H9 (cell line): Measurements from ENCODE around the gene SORCS2. TPM values are rescaled to one million over a fixed set of nuclear protein-coding genes. Genes with fewer than 3 reads are reported as not detected.

ENCODE experiments used
- DNase-seq: peaks from one replicate; pipeline ENCODE4 v3.0.0-alpha.2; 2017
- H2AFZ ChIP-seq: one replicate; pipeline ENCODE4 v1.6.1; 2013; ENCODE audit warnings: mild to moderate bottlenecking, low read length, control low read depth, moderate library complexity
- H2AK5ac ChIP-seq: 2 replicates; pipeline ENCODE4 v1.6.1; 2013; ENCODE audit warnings: low read length, control low read depth, mixed read lengths; ENCODE audit not compliant: insufficient read length
- H2BK120ac ChIP-seq: one replicate; pipeline ENCODE4 v1.6.1; 2013; ENCODE audit warnings: low read depth, mild to moderate bottlenecking, low read length, control low read depth, inconsistent platforms; ENCODE audit not compliant: poor library complexity, severe bottlenecking
- H2BK12ac ChIP-seq: 2 replicates; pipeline ENCODE4 v1.6.1; 2013; ENCODE audit warnings: low read length, control low read depth, mixed read lengths, low read depth; ENCODE audit not compliant: insufficient read length
- H2BK15ac ChIP-seq: 2 replicates; pipeline ENCODE4 v1.6.1; 2013; ENCODE audit warnings: low read depth, low read length, control low read depth
- H2BK20ac ChIP-seq: one replicate; pipeline ENCODE4 v1.6.1; 2013; ENCODE audit warnings: low read depth, mild to moderate bottlenecking, low read length, control low read depth, inconsistent platforms; ENCODE audit not compliant: poor library complexity, severe bottlenecking
- H2BK5ac ChIP-seq: 2 replicates; pipeline ENCODE4 v1.6.1; 2013; ENCODE audit warnings: low read length, control low read depth, mixed read lengths; ENCODE audit not compliant: insufficient read length
- H3K14ac ChIP-seq: 2 replicates; pipeline ENCODE4 v1.6.1; 2013; ENCODE audit warnings: low read length, control low read depth; ENCODE audit not compliant: insufficient read depth
- H3K18ac ChIP-seq: 2 replicates; pipeline ENCODE4 v1.6.1; 2013; ENCODE audit warnings: low read depth, mild to moderate bottlenecking, mixed read lengths, low read length, control low read depth; ENCODE audit not compliant: insufficient read length
- H3K23ac ChIP-seq: 2 replicates; pipeline ENCODE4 v1.6.1; 2013; ENCODE audit warnings: low read length, control low read depth, mixed read lengths, low read depth; ENCODE audit not compliant: insufficient read length
- H3K23me2 ChIP-seq: 2 replicates; pipeline ENCODE4 v1.6.1; 2013; ENCODE audit warnings: low read depth, mild to moderate bottlenecking, mixed read lengths, low read length, control low read depth; ENCODE audit not compliant: insufficient read length, poor library complexity, severe bottlenecking
- H3K27ac ChIP-seq: 2 replicates; pipeline ENCODE4 v1.5.1; 2013; ENCODE audit warnings: low read length, control low read depth, mixed read lengths, low read depth; ENCODE audit not compliant: insufficient read length
- H3K27me3 ChIP-seq: 2 replicates; pipeline ENCODE4 v1.6.1; 2013; ENCODE audit warnings: low read length, control low read depth, inconsistent platforms; ENCODE audit not compliant: insufficient read depth
- H3K4ac ChIP-seq: 2 replicates; pipeline ENCODE4 v1.6.1; 2013; ENCODE audit warnings: low read depth, mild to moderate bottlenecking, control low read depth, inconsistent platforms, low read length, moderate library complexity
- H3K4me1 ChIP-seq: 2 replicates; pipeline ENCODE4 v1.6.1; 2013; ENCODE audit warnings: low read length, control low read depth, inconsistent platforms; ENCODE audit not compliant: insufficient read depth
- H3K4me2 ChIP-seq: 2 replicates; pipeline ENCODE4 v1.6.1; 2013; ENCODE audit warnings: low read length, control low read depth, mixed read lengths; ENCODE audit not compliant: insufficient read length, insufficient read depth
- H3K56ac ChIP-seq: 2 replicates; pipeline ENCODE4 v1.6.1; 2013; ENCODE audit warnings: low read depth, mild to moderate bottlenecking, mixed read lengths, low read length, control low read depth; ENCODE audit not compliant: insufficient read length
- H3K79me1 ChIP-seq: 2 replicates; pipeline ENCODE4 v1.6.1; 2013; ENCODE audit warnings: low read depth, mild to moderate bottlenecking, moderate library complexity, low read length, control low read depth, inconsistent platforms; ENCODE audit not compliant: insufficient read depth, poor library complexity, severe bottlenecking
- H3K79me2 ChIP-seq: 2 replicates; pipeline ENCODE4 v1.6.1; 2013; ENCODE audit warnings: low read length, control low read depth, inconsistent platforms; ENCODE audit not compliant: insufficient read depth
- H3K9ac ChIP-seq: 2 replicates; pipeline ENCODE4 v1.6.1; 2013; ENCODE audit warnings: low read length, control low read depth, mixed read lengths; ENCODE audit not compliant: insufficient read length; ENCODE audit errors: extremely low read depth
- H3K9me3 ChIP-seq: one replicate; pipeline ENCODE4 v1.6.1; 2013; ENCODE audit warnings: low read depth, low read length, inconsistent platforms; ENCODE audit not compliant: control insufficient read depth
- H3T11ph ChIP-seq: one replicate; pipeline ENCODE4 v1.6.1; 2013; ENCODE audit warnings: mild to moderate bottlenecking, low read length, control low read depth, inconsistent platforms
- H4K20me1 ChIP-seq: one replicate; pipeline ENCODE4 v1.6.1; 2013; ENCODE audit not compliant: control insufficient read depth, insufficient read length, insufficient read depth
- H4K5ac ChIP-seq: 2 replicates; pipeline ENCODE4 v1.6.1; 2013; ENCODE audit warnings: low read depth, mild to moderate bottlenecking, mixed read lengths, low read length, control low read depth; ENCODE audit not compliant: insufficient read length
- H4K8ac ChIP-seq: replicated peaks from 2 replicates; pipeline ENCODE4 v1.6.1; 2013; ENCODE audit warnings: low read length, control low read depth, mixed read lengths, low read depth; ENCODE audit not compliant: insufficient read length
- H4K91ac ChIP-seq: 2 replicates; pipeline ENCODE4 v1.6.1; 2013; ENCODE audit warnings: low read depth, mild to moderate bottlenecking, moderate library complexity, mixed read lengths, low read length, control low read depth; ENCODE audit not compliant: insufficient read length
- H3K27ac Mint-ChIP-seq, 3 experiments: 2 replicates in 2 of 3; 3 replicates in 1 of 3; pipeline ENCODE4 v1.8.0; 2020 to 2021; ENCODE audit warnings: mixed read lengths in 3 of 3, mild to moderate bottlenecking in 1 of 3, moderate library complexity in 1 of 3
- H3K27me3 Mint-ChIP-seq: 2 replicates; pipeline ENCODE4 v1.8.0; 2021; ENCODE audit warnings: low read depth, mild to moderate bottlenecking, moderate library complexity, mixed read lengths
- H3K36me3 Mint-ChIP-seq, 3 experiments: 2 replicates in 2 of 3; 3 replicates in 1 of 3; pipeline ENCODE4 v1.8.0; 2020 to 2021; ENCODE audit warnings: low read depth in 3 of 3, mixed read lengths in 3 of 3; ENCODE audit not compliant: insufficient read depth in 1 of 3
- H3K4me1 Mint-ChIP-seq, 2 experiments: 2 replicates each; pipeline ENCODE4 v1.8.0; 2020; ENCODE audit warnings: mixed read lengths in 2 of 2
- H3K4me3 Mint-ChIP-seq, 2 experiments: 2 replicates in 1 of 2; 3 replicates in 1 of 2; pipeline ENCODE4 v1.8.0; 2020 to 2021; ENCODE audit warnings: mild to moderate bottlenecking in 2 of 2, mixed read lengths in 2 of 2, moderate library complexity in 1 of 2
- H3K9me3 Mint-ChIP-seq, 2 experiments: 2 replicates in 1 of 2; 3 replicates in 1 of 2; pipeline ENCODE4 v1.8.0; 2020; ENCODE audit warnings: mild to moderate bottlenecking in 2 of 2, mixed read lengths in 2 of 2, moderate library complexity in 1 of 2
- WGBS: extraction: QIAGEN DNeasy Blood & Tissue Kit; methylation state at CpG from one replicate; pipeline ENCODE4 v1.1.7; 2013; ENCODE audit warnings: missing lambda C conversion rate, low lambda C conversion rate, mixed read lengths; ENCODE audit not compliant: insufficient read length; ENCODE audit errors: extremely low coverage; 5-methylcytosine and 5-hydroxymethylcytosine counted together
- total RNA-seq: library from RNA; stranded (reverse); gene quantifications from 2 replicates; pipeline ENCODE4 v1.2.1, GENCODE V29; 2021
- TF ChIP-seq, protein P1 (sequence below): fragments of 200-600 bp; sonication (generic); conservative IDR thresholded peaks from 3 replicates; pipeline ENCODE4 v1.8.0; 2021; ENCODE audit warnings: antibody characterized with exemption, mild to moderate bottlenecking

SORCS2 gene
- total RNA-seq, 1 experiment from 2014 or later, result 0.57 TPM

DNA sequence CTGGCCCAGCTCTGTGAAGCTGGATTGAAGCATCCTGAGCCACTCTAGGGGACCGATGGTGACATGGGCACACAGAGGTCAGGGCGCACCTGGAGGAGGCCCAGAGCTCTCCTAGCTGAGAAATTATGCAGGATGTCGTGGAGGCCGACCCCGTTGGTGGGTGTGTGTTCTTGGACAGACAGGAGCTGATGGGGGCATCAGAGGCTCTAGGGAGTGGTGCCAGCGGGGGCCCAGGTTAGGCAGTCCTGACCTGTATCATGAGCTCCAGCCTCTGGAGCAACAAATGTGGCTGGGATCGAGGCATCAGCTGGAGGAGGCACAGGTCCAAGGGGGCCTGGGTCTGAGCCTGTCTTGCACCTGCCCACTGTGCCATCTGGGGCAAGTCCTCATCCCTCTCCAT is 367.0 kb downstream of the SORCS2 start:
- H3K27me3 ChIP-seq, result no peaks in the 10 kb centered on the region
- H2BK12ac ChIP-seq, result no peak overlapping the region
- H2BK15ac ChIP-seq, result no peak overlapping the region
- no peak overlapping the region for H3K56ac ChIP-seq
- Mint-ChIP-seq H3K27me3 (peaks cover 12% of the 10 kb centered on the region), H3K27ac (no peak overlapping the region; a peak in 1 of 7 replicates), H3K36me3 (no peaks in the 10 kb centered on the region), H3K4me1 (no peaks in the 10 kb centered on the region), H3K9me3 (peaks cover 7 to 10% of the 10 kb centered on the region in 2 experiments; a peak in 4 of 5 replicates), H3K4me3 (no peak overlapping the region)
- H3K27ac ChIP-seq, result no peak overlapping the region
- H3K23me2 ChIP-seq, result no peaks in the 10 kb centered on the region
- no peak overlapping the region for H3K4ac ChIP-seq
- H3K4me2 ChIP-seq, result no peak overlapping the region
- no peaks in the 10 kb centered on the region for H4K20me1 ChIP-seq
- no peak overlapping the region for H2BK5ac ChIP-seq
- TF ChIP-seq, protein P1, sequence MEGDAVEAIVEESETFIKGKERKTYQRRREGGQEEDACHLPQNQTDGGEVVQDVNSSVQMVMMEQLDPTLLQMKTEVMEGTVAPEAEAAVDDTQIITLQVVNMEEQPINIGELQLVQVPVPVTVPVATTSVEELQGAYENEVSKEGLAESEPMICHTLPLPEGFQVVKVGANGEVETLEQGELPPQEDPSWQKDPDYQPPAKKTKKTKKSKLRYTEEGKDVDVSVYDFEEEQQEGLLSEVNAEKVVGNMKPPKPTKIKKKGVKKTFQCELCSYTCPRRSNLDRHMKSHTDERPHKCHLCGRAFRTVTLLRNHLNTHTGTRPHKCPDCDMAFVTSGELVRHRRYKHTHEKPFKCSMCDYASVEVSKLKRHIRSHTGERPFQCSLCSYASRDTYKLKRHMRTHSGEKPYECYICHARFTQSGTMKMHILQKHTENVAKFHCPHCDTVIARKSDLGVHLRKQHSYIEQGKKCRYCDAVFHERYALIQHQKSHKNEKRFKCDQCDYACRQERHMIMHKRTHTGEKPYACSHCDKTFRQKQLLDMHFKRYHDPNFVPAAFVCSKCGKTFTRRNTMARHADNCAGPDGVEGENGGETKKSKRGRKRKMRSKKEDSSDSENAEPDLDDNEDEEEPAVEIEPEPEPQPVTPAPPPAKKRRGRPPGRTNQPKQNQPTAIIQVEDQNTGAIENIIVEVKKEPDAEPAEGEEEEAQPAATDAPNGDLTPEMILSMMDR, result no peak
- H4K91ac ChIP-seq, result no peak overlapping the region
- DNase-seq, result no peak
- H3K4me1 ChIP-seq, result no peaks in the 10 kb centered on the region
- H3K23ac ChIP-seq, result no peak overlapping the region
- no peaks in the 10 kb centered on the region for H3K79me1 ChIP-seq
- no peaks in the 10 kb centered on the region for H3K9me3 ChIP-seq
- no CpG with 5 or more reads among the region's 7 CpGs for WGBS
- no peak overlapping the region for H4K5ac ChIP-seq
- no peak overlapping the region for H2AFZ ChIP-seq
- no peak overlapping the region for H3K18ac ChIP-seq
- no peak overlapping the region for H3K14ac ChIP-seq
- H2BK120ac ChIP-seq, result no peak overlapping the region
- H2BK20ac ChIP-seq, result no peak overlapping the region
- H3T11ph ChIP-seq, result no peak overlapping the region
- H2AK5ac ChIP-seq, result no peak overlapping the region
- H4K8ac ChIP-seq, result no peak overlapping the region
- H3K79me2 ChIP-seq, result no peaks in the 10 kb centered on the region
- H3K9ac ChIP-seq, result no peak overlapping the region
